OCI-LY7 (cell line): ENCODE measurements around the gene PRLR.

Source experiments
- CTCF ChIP-seq: fragments of 200-600 bp; sonication (generic); conservative IDR thresholded peaks from 2 replicates; pipeline ENCODE4 v1.5.1; 2014; ENCODE audit warnings: mild to moderate bottlenecking, antibody characterized with exemption, low read length, moderate library complexity, mixed read lengths
- EZH2phosphoT487 ChIP-seq: fragments of 200-600 bp; sonication (generic); IDR thresholded peaks from 2 replicates; pipeline ENCODE4 v1.6.1; 2018; ENCODE audit warnings: low read depth, borderline replicate concordance, mild to moderate bottlenecking, mixed run types, antibody characterized with exemption, low read length, moderate library complexity, mixed read lengths

- TF ChIP-seq CTCF = no peak
- no peak for TF ChIP-seq EZH2phosphoT487
Measured at GRCh38 chr5:35009657-35010056, 220.6 kb downstream of the PRLR start.
